NCI-H446 treated with DMSO at 0.1 percent for 48 hours (cell line): ENCODE data around the gene PDE5A.
"Not testable (repeated sequence)": the region's sequence is repeated elsewhere in the genome, so short reads cannot be mapped to it uniquely, and the experiment has no call there.

Source experiments
- DNase-seq: peaks from one replicate; lab custom pipeline; 2025; lab: John Stamatoyannopoulos, UW

Gene PDE5A

GRCh38 chr4:119628281-119629141 lies at the start of gene PDE5A:
PDE5A (minus strand) TSS chr4:119628804; CDS start chr4:119628671, 133 bp downstream.
- DNase-seq: peak; percentile 36

- no peak for DNase-seq
Measured at GRCh38 chr4:119676101-119676500, 47.5 kb upstream of the PDE5A start.

- DNase-seq: no peak
Measured at GRCh38 chr4:119675391-119675790, 46.8 kb upstream of the PDE5A start.

- DNase-seq: no peak
Measured at GRCh38 chr4:119672938-119673337, 44.3 kb upstream of the PDE5A start.

- DNase-seq: no peak
Measured at GRCh38 chr4:119672086-119672485, 43.5 kb upstream of the PDE5A start.

- DNase-seq: no peak
Measured at GRCh38 chr4:119671205-119671604, 42.6 kb upstream of the PDE5A start.

- no peak for DNase-seq
Measured at GRCh38 chr4:119667802-119668201, 39.2 kb upstream of the PDE5A start.

- DNase-seq: no peak
Measured at GRCh38 chr4:119666653-119667091, 38.1 kb upstream of the PDE5A start.

- no peak for DNase-seq
Measured at GRCh38 chr4:119665752-119666151, 37.1 kb upstream of the PDE5A start.

GRCh38 chr4:119664168-119664907 lies 35.7 kb upstream of the PDE5A start:
- DNase-seq: no peak

GRCh38 chr4:119663160-119663788 lies 34.7 kb upstream of the PDE5A start:
- DNase-seq: no peak

- not testable (repeated sequence) for DNase-seq
Measured at GRCh38 chr4:119662612-119663011, 34.0 kb upstream of the PDE5A start.

- no peak for DNase-seq
Measured at GRCh38 chr4:119661231-119661630, 32.6 kb upstream of the PDE5A start.

- DNase-seq: no peak
Measured at GRCh38 chr4:119659576-119659975, 31.0 kb upstream of the PDE5A start.

- DNase-seq: no peak
Measured at GRCh38 chr4:119657111-119657611, 28.6 kb upstream of the PDE5A start.

GRCh38 chr4:119656342-119656741 lies 27.7 kb upstream of the PDE5A start:
- no peak for DNase-seq

GRCh38 chr4:119655111-119655837 lies 26.7 kb upstream of the PDE5A start:
- DNase-seq: no peak

- no peak for DNase-seq
Measured at GRCh38 chr4:119653990-119654389, 25.4 kb upstream of the PDE5A start.

- DNase-seq: no peak
Measured at GRCh38 chr4:119652998-119653397, 24.4 kb upstream of the PDE5A start.

- DNase-seq: no peak
Measured at GRCh38 chr4:119648398-119648797, 19.8 kb upstream of the PDE5A start.

GRCh38 chr4:119647558-119647957 lies 19.0 kb upstream of the PDE5A start:
- DNase-seq: no peak
